COLO668 (cell line): ENCODE data around the gene TPRG1L.

Experiments used
- DNase-seq: peaks from one replicate; lab custom pipeline; 2025; ENCODE audit not compliant: unreplicated experiment; lab: John Stamatoyannopoulos, UW

Gene TPRG1L

DNA sequence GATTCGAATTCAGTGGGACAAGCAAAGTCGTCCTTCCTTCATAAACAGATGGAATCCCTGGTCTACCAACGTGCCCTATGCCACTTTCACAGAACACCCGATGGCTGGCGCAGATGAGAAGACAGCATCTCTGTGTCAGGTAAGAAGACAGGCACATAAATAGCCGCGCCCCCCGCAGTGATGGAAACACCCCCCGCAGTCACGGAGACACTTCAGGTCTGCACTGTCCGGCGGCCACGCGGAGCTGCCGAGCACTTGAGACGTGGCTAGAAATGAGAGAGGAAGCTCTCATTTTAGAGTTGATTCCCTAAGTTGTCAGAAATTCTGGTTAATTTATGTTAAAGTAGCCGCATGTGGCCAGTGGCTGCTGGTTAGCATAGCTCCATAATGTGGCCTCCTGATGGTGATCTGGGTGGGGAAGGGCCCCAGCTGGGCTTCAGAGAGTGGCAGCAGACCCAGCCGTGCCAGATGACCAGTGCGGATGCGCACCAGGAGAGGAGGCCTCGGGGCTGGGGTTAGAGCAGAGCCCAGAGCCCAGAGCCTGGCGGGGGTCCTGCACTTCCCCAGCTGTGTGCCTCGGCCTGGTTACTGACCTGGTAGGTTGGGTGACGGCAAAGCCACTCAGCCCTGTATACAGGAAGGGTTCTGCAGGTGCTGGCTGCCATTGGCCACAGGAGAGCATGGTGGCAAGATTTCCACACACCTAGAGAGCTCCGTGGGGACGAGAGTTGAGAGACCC is 2.9 kb downstream of the TPRG1L start:
- DNase-seq, result no peak

DNA sequence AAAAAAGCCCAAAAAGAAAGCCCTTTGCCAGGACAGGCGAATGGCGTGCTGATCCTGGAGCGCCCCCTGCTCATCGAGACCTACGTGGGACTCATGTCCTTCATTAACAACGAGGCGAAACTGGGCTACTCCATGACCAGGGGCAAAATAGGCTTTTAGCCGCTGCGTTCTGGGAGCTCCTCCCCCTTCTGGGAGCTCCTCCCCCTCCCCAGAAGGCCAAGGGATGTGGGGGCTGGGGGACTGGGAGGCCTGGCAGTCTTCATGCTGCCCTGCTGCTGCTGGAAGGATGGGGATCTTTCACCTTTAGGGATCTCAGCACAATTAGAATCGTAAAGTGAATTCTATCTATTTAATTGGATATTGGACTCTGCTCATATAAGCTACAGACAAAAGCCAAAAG is 3.6 kb downstream of the TPRG1L start:
- no peak for DNase-seq

DNA sequence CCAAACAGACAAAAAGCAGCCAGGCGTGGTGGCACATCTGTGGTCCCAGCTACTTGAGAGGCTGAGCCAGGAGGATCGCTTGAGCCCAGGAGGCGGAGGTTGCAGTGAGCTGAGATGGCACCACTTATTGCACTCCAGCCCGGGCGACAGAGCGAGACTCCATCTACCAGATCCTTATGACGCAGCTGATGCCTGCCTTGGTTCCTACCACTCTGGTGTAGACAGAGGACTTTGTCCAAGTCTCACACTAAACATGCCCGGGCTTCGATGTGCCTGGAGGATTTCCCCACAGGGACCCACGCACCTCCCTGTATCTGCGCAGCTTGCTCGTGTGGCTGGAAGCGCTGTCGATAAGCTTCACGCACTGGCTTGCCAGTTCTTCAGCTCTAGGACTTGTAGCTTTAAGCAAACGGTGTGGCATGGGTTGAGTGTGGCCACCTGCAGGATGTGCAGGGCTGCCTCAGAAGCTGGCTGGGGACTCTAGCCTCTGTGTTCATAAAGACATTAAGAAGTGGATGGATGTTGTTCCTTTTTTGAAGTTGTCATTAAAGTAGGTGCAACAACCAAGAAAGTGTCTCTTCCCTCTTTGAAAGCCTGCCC is 4.8 kb downstream of the TPRG1L start:
- no peak for DNase-seq

DNA sequence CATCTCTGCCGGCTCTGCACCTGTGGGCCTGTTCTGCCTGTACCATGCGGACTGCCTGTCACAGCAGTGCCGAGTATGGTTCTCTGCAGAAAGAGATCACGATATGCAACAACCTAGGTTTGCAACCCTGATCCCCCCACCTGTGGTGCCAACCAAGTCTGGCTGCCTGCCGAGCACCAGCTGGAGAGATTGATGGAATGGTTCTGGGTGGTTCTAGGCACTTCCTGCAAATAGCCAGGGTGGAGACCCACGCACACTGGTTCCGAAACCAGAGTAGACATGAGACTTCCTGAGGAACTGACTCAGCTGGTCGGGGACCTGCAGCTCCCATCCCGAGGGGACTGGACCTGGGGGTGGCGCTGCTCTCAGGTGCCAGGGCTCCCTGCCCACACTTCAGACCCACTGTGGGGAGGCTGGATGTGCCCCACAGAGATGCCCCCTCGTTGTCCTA is 5.4 kb downstream of the TPRG1L start:
- DNase-seq, result no peak

DNA sequence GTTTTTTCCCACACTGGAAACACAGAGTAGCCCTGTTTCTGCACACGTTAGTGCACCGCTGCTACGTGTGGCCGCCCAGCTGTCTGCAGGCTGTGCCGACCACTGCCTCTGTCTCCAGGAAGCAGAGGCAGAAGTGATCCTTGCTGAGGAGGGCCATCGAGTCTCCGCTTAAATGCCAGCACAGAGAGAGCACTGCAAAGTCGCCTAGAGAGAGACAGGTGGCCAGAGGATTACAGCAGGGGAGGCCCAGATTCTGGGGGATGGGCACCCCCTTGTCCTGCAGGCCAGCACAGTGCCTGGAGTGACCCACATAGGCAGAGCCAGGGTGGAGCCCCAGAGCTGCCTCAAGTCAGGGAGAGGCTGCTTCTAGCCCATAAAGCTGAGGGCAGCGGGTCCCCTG is 6.1 kb downstream of the TPRG1L start:
- no peak for DNase-seq

DNA sequence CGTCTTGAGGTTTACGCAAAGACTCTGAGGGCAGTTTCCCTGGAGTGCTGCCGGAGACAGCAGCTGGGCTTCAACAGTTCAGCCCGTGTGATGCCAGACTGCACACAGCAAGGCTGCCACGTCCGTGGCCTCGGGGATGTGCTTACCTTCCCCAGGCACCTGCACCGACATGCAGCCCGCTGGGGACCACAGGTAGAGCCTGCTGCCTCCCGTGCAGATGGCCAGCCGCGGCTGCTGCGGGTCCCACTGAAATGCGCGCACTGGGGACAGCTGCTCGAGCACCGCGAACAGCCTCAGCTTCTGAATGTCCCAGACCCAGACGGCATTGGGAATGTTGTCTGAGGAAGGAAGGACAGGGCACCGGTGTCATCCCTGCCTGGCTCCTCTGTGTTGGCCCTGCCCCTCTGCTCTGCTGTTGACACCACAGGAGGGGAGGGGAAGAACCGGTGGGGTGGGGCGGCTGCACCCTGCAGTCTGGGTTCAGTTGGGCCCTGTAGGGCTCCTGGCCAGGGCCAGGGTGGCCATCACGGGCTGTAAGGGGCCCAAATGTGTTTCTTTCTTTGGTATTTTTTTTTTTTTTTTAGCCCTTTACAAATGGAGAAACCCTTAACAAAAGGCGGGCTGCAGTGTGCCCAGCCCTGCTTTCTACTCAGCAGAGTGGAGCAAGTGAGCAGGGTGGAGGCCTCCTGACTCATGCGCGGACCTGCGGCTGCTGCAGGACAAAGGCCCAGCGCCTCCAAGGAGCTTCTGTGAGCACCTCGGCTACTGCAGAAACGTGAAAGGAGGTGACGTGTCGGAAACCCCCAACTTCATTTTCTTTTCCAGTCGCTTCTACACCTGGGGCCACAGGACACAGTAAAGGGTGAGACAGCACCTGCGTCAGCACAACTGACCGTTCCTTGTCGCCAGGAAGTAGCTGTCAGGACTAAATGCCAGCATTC is 6.8 kb downstream of the TPRG1L start:
- DNase-seq, result no peak

DNA sequence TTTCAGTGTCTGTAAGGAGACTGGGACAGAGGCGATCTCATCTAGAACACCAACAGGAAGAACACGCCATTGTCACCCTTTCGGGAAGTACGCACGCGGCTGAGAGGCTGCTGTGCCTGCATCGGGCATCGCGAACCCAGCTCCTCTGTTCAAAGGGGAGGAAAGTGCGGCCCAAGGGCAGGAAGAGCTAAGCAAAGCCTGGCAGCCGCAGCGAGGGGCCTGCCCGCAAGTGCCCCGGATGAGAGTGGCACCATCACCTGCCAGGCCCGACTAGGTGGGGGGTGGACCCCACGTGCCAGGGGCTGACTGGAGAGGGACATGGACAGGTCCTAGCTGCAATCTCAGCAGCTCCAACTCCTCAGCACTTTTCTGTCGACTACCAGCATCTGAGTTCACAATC is 7.5 kb downstream of the TPRG1L start:
- DNase-seq, result no peak

DNA sequence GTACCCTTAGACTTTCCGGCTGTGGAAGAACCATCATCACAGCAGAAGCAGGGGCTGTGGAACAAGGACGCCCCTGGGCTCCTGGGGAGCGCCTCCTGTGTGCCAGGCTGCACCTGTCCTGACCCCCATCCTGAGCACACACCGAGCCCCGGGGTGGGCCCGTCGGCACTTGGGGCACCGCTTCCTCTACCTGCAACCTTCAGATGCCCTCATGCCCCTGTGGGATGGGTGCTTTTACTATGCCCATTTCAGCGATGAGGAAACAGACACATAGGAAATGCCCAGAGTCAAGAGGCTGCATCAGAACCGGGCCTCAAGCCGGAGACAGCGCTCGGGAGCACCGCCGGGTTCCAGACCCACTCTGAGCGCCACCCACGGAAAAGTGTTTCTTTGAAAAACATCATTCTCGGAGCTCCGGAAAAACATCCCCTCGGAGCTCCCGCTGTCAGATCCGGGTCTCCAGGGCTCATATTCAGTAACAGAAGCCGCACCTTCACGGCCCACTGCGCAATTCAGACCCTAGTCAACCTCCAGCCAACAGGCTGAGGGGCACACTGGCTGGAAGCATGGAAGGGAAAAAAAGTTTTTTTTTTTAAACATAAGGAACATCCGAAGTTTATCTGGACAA is 8.0 kb downstream of the TPRG1L start:
- DNase-seq, result no peak

DNA sequence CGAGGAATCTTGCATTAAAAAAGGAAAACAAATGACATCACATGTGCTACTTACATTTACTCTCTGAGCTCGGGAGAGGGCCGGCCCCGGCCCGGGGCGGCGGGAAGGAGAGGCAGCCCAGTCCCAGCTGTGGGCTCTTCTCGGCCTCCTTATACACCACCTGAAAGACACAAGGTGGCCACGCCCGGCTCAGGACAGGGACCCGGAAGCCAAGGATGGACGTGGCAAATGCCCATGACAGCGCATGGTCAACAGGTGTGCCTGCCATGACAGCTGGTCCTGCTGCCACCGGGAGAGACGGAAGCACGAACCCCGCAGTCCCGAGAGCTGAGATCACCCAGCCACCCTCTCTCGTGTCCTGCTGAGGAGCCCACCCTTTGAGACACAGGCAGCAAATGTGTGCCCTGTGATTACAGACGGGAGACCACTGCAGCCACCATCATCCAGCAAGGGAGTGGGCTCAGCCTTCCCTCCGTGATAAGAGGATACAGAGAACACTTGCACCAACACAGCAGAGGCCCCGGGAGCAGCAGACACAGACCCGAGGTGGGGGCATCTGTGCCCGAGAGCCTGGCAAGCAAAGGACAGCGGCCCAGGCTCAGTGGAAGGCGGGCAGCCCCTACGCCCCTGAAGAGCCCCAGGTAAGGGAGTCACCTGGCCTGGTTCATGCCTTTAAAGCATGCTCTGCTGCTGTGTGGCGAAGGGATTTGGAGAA is 8.7 kb downstream of the TPRG1L start:
- no peak for DNase-seq

DNA sequence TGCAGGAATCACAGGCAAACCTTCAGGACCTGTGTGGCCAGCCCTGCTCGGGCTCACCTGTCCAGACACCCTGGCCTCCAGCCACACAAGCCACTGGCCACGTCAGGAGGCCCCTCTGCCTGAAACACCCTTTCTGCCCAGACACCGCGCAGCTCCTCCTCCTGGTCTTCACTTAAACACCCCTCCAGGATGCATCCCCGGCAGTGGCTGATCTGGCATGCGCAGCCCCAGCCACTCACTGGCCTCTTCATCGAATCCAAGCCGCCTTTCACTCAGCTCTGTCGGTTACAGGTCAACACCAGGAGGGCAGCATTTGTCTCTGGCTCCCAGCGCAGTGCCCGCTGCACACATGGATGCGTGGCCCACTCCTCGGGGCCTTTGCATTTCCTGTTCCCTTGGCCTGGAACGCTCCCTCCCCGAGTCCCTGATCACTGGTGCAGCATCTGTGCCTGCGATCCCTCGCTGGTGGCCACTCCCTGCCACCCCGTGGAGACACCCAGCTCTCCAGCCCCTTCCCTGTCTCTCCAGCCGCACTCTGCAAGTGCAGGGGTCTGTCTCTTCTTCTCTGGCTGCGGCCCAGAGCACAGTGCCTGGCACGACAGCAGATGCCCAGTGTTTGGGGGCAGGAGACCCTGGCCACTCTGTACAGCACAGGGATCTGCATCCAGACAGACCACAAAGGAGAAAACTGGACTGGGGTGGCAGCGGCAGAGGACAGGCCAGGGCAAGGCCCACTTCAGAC is 9.4 kb downstream of the TPRG1L start:
- DNase-seq, result no peak

DNA sequence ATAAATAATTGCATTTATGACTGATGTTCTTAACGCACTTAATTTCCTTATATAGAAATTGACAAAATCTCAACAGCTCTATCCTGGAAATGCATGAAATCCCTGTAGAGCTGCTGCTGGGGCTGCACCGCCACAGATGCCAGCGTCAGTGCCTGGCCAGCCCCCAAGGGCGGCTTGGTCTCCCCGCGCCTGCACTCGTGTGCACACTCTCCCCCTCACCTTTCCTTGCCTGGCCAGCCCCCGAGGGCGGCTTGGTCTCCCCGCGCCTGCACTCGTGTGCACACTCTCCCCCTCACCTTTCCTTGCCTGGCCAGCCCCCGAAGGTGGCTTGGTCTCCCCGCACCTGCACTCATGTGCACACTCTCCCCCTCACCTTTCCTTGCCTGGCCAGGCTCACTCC is 11.3 kb downstream of the TPRG1L start:
- no peak for DNase-seq

DNA sequence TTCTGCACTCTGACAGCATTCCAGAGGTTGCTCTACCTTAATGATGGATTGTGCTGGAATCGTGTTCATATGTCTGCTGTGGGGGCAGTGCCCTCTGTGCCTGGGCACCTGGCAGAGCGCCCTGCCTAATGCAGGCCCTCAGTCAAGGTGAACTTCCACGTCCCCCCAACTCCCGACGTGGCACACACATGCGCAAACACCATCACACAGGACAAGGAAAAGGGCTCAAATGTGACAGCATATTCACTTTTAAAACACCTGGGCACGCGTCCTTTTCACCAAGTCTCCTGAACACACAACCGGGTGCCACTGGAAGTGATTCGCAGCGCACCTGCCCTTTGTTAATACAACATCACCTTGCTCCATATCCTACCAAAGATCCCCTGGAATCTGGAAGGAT is 11.7 kb downstream of the TPRG1L start:
- no peak for DNase-seq

DNA sequence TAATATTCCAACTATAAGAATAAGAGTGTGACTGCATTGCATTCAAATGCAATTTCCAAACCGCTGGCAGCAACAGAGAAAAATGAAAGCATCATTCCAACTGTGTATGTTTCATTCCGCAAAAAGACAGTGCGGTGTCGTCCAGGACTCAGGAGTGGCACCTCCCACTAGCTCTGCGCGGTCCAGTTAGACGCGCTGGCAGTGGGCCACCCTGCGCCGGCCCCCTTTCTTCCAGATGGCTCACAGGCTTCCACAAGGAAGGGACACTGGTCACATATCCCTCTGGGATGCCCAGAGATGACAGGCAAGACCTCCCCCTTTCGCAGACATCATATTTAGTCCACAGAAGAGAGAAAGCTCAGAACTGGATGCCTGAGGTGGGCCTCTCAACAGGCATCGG is 13.2 kb downstream of the TPRG1L start:
- DNase-seq, result no peak

DNA sequence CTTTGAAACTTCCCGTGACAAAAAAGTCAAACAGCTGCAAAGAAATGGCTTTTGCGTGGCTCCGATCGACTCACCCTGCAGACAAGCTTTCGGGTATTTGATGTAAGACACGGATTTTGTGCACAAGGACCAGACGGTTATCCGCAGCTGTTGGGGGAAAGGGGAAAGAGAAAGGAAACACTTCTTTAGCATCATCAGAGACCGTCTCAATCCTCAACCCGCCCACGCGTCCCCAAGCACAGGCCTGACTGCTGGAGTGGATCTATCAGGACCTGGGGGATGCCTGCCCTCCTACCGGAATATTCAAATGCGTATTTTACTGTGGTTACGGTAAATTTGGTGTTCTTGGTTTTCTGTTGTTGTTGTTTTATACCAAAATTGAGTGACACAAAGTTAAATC is 13.9 kb downstream of the TPRG1L start:
- DNase-seq, result no peak

DNA sequence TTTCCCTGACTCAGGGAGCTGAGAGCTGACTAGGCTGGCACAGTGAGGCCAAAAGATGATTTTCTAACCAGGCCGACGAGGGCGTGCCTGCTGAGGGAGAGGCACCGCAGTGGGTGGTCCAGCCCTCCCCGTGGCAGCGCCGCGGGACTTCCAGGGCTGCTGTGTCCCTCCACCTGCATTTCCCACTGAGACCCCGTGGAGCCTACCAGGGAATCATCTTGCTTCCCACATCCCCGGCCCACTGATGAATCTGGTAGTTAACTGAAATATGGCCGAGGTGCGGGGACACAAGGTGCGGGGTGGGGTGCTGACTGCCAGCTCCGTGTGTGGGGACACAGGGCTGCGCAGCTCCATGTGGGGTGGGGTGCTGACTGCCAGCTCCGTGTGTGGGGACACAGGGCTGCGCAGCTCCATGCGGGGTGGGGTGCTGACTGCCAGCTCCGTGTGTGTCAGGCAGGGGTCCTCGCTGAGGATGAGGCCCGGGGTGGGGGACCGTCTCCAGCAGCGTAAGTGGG is 14.6 kb downstream of the TPRG1L start:
- no peak for DNase-seq

DNA sequence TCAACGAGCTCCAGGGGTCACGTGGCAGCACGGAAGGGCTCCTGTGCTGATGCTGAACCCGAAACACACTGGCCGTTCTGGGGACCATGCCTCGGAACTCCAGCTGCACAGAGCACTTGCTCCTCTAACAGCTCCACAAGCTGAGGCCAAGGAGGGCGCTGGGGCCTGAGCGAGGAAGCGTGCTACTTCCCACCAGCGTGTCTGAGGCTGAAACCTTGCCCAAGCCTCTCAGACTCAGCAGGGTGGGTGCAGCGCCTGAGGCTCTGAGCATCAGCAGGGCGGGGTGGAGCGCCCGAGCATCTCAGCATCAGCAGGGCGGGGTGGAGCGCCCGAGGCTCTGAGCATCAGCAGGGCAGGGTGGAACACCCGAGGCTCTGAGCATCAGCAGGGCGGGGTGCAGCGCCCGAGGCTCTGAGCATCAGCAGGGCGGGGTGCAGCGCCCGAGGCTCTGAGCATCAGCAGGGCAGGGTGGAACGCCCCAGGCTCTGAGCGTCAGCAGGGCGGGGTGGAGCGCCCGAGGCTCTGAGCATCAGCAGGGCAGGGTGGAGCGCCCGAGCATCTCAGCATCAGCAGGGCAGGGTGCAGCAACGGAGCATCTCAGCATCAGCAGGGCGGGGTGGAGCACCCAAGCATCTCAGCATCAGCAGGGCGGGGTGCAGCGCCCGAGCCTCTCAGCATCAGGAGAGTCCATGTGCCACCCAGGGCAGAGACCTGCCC is 15.5 kb downstream of the TPRG1L start:
- no peak for DNase-seq

DNA sequence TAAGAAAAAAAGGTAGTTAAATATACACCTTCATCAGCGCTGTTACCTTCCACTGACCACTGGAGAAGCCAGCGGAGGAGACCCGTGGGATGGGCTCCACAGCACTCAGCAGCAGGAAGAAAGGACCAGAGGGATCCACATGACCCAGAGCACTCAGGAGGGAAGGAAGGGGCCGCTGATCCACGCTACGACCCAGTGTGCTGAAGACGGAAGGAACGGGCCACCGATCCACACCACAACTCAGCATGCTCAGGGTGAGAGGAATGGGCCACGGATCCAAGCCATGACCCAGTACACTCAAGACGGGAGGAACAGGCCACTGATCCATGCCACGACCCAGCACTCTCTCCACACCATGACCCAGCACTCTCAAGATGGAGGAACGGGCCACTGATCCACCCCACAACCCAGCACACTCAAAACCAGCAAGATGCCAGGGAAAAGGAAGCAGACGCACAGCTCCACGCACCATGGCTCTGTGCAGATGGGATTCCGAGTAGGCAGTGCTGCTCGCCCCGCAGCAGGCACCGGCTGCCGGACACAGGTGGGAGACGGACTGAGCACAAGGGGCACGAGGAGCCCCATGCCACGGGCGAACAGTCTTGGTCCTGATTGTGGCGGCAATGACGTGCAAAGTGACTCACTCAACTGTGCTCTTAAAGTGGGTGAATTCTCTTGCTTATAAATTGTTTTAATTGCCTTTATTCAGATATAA is 16.4 kb downstream of the TPRG1L start:
- no peak for DNase-seq

DNA sequence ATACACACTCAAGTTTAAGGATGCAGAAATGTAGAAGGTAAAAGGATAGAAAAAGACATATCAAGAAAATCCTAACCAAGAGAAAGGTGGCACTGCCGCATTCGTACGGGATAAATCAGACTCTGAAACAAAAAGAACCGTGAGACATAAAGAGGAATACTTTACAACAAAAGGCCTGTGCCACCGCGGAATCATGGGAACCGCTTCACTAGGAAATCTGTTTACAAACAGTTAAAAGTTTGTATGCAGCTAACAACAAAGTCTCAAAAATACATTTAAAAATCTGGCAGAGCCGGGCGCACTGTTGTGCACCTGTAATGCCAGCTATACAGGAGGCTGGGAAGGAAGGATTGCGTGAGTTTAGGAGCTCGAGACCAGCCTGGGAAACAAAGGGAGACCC is 17.0 kb downstream of the TPRG1L start:
- no peak for DNase-seq
